Pancreas (tissue), 10 donors: ENCODE data around the gene HPCAL4. TPM values are rescaled to one million over a fixed set of nuclear protein-coding genes. Genes with fewer than 3 reads are reported as not detected.
A peak's percentile ranks its signal among the peaks of the same experiment; 100 is the strongest.

Source experiments
- ATAC-seq, 4 donors: fragments of 200-7000 bp; cut with Tn5 transposase; one replicate each; pipeline versions ENCODE4 v1.8.0 to v1.9.1; 2020; ENCODE audit warnings: mild to moderate bottlenecking in 4 of 4, moderate library complexity in 4 of 4
- DNase-seq, 6 donors: peaks; one replicate each; pipeline ENCODE4 v3.0.0-alpha.2; 2020
- FAIRE-seq: peaks from 2 replicates; lab custom pipeline; 2012; peaks lifted over from hg19 to GRCh38; lab: Jason Lieb, UNC
- H3K27ac ChIP-seq, 4 donors: fragments of 200-600 bp; sonication (generic); 1 replicate in 3 of 4; 2 replicates in 1 of 4; pipeline versions ENCODE4 v1.5.0 to v1.8.0; 2020
- H3K27me3 ChIP-seq, 4 donors: fragments of 200-600 bp; one replicate each; pipeline ENCODE4 v1.8.0; 2021
- H3K36me3 ChIP-seq, 3 donors: fragments of 200-600 bp; sonication (generic) in 1 of 3; one replicate each; pipeline versions ENCODE4 v1.5.0 to v1.8.0; 2020 to 2021
- H3K4me1 ChIP-seq, 3 donors: fragments of 200-600 bp; one replicate each; pipeline ENCODE4 v1.8.0; 2021
- H3K4me3 ChIP-seq, 4 donors: fragments of 200-600 bp; sonication (generic) in 2 of 4; one replicate each; pipeline versions ENCODE4 v1.5.0 to v1.8.0; 2020 to 2021
- H3K9me3 ChIP-seq, 4 donors: fragments of 200-600 bp; one replicate each; pipeline ENCODE4 v1.8.0; 2021
- CTCF ChIP-seq, 4 donors: fragments of 200-600 bp; sonication (generic) in 3 of 4; IDR thresholded peaks; one replicate each; pipeline versions ENCODE4 v1.5.0 to v1.8.0; 2021; ENCODE audit warnings: antibody characterized with exemption in 4 of 4
- WGBS, 2 donors: extraction: QIAGEN DNeasy Blood & Tissue Kit; methylation state at CpG; one replicate each; pipeline ENCODE4 v1.1.7; 2013; 5-methylcytosine and 5-hydroxymethylcytosine counted together
- intact Hi-C, 3 donors: fragments of 100-400 bp; cut with DNase I; formaldehyde crosslinking; loops; one replicate each; pipeline versions ENCODE4 v1.11.1 to v1.14.2; 2022
- polyA plus RNA-seq, 2 donors: library from polyadenylated mRNA; stranded (reverse); fragments of 200-250 nt; gene quantifications; one replicate each; pipeline ENCODE4 v1.2.3, GENCODE V29; 2013
- total RNA-seq, 6 donors: library from RNA; stranded (reverse); fragmentation: NEBNext Ultra II Directional in 4 of 6; extraction: Animal tissue kit (Norgen Biotek cat#: 25700) in 4 of 6; gene quantifications; one replicate each; pipeline versions ENCODE4 v1.2.1 to v1.2.4, GENCODE V29; 2021 to 2023
- donor health status: healthy with polysubstance abuse.
- donor health status: DM: no; HTN: no; CAD: no; lungs with moderate emphysema.
- donor health status: DM: no; HTN: no; CAD: no.
- donor health status: control.
- donor health status: control.
- donor health status: Bipolar disorder and iron deficiency.
- donor health status: DM: yes; HTN: yes; CAD: no.
- donor health status: DM: no; HTN: no; CAD: no.
- donor health status: DM: no; HTN: no; CAD: no.
- donor health status: DM: yes; HTN: yes; CAD: no.

Gene HPCAL4
- total and polyA plus RNA-seq, 8 donors, result 0.15 to 7.8 (median 1.2) TPM

DNA sequence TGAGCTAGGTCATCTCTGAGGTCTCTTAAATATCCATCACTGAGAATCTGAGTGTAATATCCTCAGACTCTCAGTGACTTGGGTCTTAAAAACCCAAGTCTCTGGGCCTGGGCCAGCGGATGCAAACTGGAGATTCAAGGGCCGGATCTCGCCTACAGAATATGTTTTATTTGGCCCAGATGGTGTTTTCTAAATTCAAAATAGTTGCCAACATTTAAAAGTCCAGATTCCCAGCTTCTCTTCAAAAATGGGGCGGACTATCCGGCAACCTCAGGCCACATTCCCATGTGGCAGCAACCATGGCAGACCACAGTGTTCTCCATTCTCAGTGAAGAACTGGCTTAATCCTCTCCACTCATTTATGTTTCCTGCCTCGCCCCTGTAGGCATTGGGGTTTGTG is 39.1 kb downstream of the HPCAL4 start:
- H3K4me3 ChIP-seq, result no peak overlapping the region
- intact Hi-C loops, result loop anchor here in 2 of 3 donors (5.0 to 10.0 kb wide), 2 partner anchors 45 to 57 kb away; no protein-coding TSS in a partner anchor
- no peak overlapping the region for H3K27ac ChIP-seq
- FAIRE-seq (no peak), DNase-seq (no peak), ATAC-seq (no peak)
- H3K4me1 ChIP-seq, result peaks cover 5 to 19% (median 15%) of the 10 kb centered on the region in 3 donors
- no peaks in the 10 kb centered on the region for H3K9me3 ChIP-seq
- no peaks in the 10 kb centered on the region for H3K36me3 ChIP-seq
- H3K27me3 ChIP-seq, result no peaks in the 10 kb centered on the region
- WGBS, 2 donors, result 75 to 86% methylated on average over 6 of the region's 6 CpGs
- no peak for TF ChIP-seq CTCF (IDR thresholded peaks at IDR 0.05)

DNA sequence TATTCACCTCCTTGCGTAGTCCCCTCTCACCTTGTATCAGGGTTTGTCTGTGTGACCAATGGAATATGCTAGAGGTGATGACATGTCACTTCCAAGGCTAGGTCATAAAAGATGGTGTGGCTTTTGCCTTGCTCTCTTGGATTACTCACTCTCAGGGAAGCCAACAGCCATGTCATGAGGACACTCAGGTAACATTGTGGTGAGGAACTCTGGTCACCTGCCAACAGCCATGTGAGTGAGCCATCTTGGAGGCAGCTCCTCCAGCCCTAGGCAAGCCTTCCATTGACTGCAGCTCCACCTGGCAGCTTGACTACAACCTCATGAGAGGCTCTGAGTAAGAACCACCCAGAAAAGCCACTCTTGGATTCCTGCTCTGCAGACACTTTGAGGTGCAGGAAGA is 40.8 kb downstream of the HPCAL4 start:
- no peak for TF ChIP-seq CTCF (IDR thresholded peaks at IDR 0.05)
- no peak for DNase-seq
- Histone ChIP-seq H3K9me3 (no peaks in the 10 kb centered on the region), H3K27me3 (no peaks in the 10 kb centered on the region), H3K4me1 (peaks cover 15 to 28% (median 27%) of the 10 kb centered on the region in 3 donors), H3K4me3 (no peak overlapping the region), H3K27ac (no peak overlapping the region), H3K36me3 (no peaks in the 10 kb centered on the region)
- ATAC-seq, result no peak
- 97 to 100% methylated on average over 1 of the region's 1 CpG for WGBS, 2 donors
- FAIRE-seq, result no peak
- intact Hi-C loops, result loop anchor here in 2 of 3 donors (5.0 to 10.0 kb wide), 2 partner anchors 43 to 56 kb away; no protein-coding TSS in a partner anchor

GRCh38 chr1:39649636-39650185 is 41.5 kb downstream of the HPCAL4 start:
- no peak for FAIRE-seq
- H3K9me3 ChIP-seq, result no peaks in the 10 kb centered on the region

DNA sequence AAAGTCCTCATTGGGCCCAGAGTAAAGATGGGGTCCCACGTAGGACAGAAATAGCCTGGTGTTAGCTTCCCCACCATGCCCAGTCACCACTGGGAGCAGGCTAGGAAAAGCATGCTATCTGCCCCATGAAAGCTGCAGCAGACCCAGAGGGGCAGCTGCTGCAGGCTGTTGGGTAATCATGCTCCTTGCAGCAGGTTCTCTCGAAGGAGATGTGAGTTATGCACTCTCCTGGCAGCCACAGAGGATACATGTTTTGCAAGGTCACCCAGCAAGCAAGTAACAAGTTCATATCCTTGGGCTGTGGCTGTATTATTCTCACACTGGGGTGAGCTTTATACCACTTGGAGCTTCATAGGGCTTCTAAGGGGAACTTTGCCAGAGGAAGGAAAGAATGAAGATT is 42.7 kb downstream of the HPCAL4 start:
- Histone ChIP-seq H3K27me3 (no peaks in the 10 kb centered on the region), H3K36me3 (no peaks in the 10 kb centered on the region), H3K27ac (peak overlapping the region in 2 of 4 donors; percentile 87 to 91), H3K9me3 (no peaks in the 10 kb centered on the region), H3K4me3 (no peak overlapping the region), H3K4me1 (peaks cover 22 to 34% (median 33%) of the 10 kb centered on the region in 3 donors)
- intact Hi-C loops, result no loop called here
- DNase-seq (no peak), FAIRE-seq (no peak), ATAC-seq (no peak)
- no peak for TF ChIP-seq CTCF (IDR thresholded peaks at IDR 0.05)
- 36 to 42% methylated on average over 2 of the region's 2 CpGs for WGBS, 2 donors

More at GRCh38 chr1:39649636-39650185, 41.5 kb downstream of the HPCAL4 start:
- intact Hi-C loops, result loop anchor here in 2 of 3 donors (5.0 to 10.0 kb wide), 2 partner anchors 42 to 55 kb away; no protein-coding TSS in a partner anchor
- WGBS, 2 donors, result 93 to 94% methylated on average over 2 of the region's 2 CpGs
- no peak overlapping the region for H3K27ac ChIP-seq
- no peak overlapping the region for H3K4me3 ChIP-seq
- ATAC-seq (no peak), DNase-seq (no peak)
- no peak for TF ChIP-seq CTCF (IDR thresholded peaks at IDR 0.05)
- peaks cover 22 to 34% (median 33%) of the 10 kb centered on the region in 3 donors for H3K4me1 ChIP-seq
- no peaks in the 10 kb centered on the region for H3K36me3 ChIP-seq
- H3K27me3 ChIP-seq, result no peaks in the 10 kb centered on the region

- TF ChIP-seq CTCF (IDR thresholded peaks at IDR 0.05), result no peak
- H3K27me3 ChIP-seq, result no peaks in the 10 kb centered on the region
- DNase-seq (no peak), FAIRE-seq (no peak), ATAC-seq (no peak)
- H3K4me3 ChIP-seq, result no peak overlapping the region
- peak overlapping the region; percentile 48 to 91 (median 88) for H3K27ac ChIP-seq
- no peaks in the 10 kb centered on the region for H3K9me3 ChIP-seq
- peaks cover 22 to 33% (median 29%) of the 10 kb centered on the region in 3 donors for H3K4me1 ChIP-seq
- WGBS, 2 donors, result 57 to 60% methylated on average over 3 of the region's 3 CpGs
- intact Hi-C loops, result no loop called here
- H3K36me3 ChIP-seq, result no peaks in the 10 kb centered on the region
Observed at GRCh38 chr1:39647247-39647646, 44.0 kb downstream of the HPCAL4 start.
